PC-3 (cell line): ENCODE measurements around the gene CDH4. TPM values are rescaled to one million over a fixed set of nuclear protein-coding genes. Genes with fewer than 3 reads are reported as not detected.

Experiments
- ATAC-seq: fragments of 200-7000 bp; cut with Tn5 transposase; 2 replicates; pipeline ENCODE4 v1.9.1; 2020; ENCODE audit warnings: mild to moderate bottlenecking, moderate library complexity
- BruUV-seq: library from RNA; stranded (reverse); fragments of 400-500 nt; replicated peaks from 2 replicates; lab custom pipeline; 2021; lab: Mats Ljungman, UMichigan
- CTCF ChIA-PET: fragments of 300-600 bp; sonication (Branson Sonifier 250); formaldehyde crosslinking; loops from one replicate; lab custom pipeline; 2022; ENCODE audit warnings: antibody characterized with exemption; lab: Charles Lee
- POLR2A ChIA-PET: fragments of 300-600 bp; sonication (Branson Sonifier 250); formaldehyde crosslinking; loops from one replicate; lab custom pipeline; 2022; ENCODE audit warnings: antibody characterized with exemption; ENCODE audit not compliant: unreplicated experiment; lab: Charles Lee
- DNase-seq: peaks from one replicate; pipeline ENCODE4 v3.0.0-alpha.2; 2015
- H2AFZ ChIP-seq: fragments of 300-600 bp; sonication (generic); 2 replicates; pipeline ENCODE4 v1.6.0; 2016; ENCODE audit warnings: antibody characterized with exemption, low read length
- H3F3A ChIP-seq: fragments of 300-600 bp; sonication (generic); one replicate; pipeline ENCODE4 v1.6.0; 2017; ENCODE audit warnings: antibody characterized with exemption, low read length, control low read depth, mild to moderate bottlenecking; ENCODE audit not compliant: unreplicated experiment
- H3K27ac ChIP-seq: fragments of 300-600 bp; sonication (generic); 2 replicates; pipeline ENCODE4 v1.5.1; 2016; ENCODE audit warnings: mild to moderate bottlenecking, low read length
- H3K27me3 ChIP-seq: fragments of 300-600 bp; sonication (generic); 2 replicates; pipeline ENCODE4 v1.6.1; 2016; ENCODE audit warnings: low read length, mixed read lengths
- H3K36me3 ChIP-seq: fragments of 300-600 bp; sonication (generic); 2 replicates; pipeline ENCODE4 v1.6.1; 2016; ENCODE audit warnings: low read depth, mixed run types, low read length, mixed read lengths
- H3K4me1 ChIP-seq: fragments of 300-600 bp; sonication (generic); 2 replicates; pipeline ENCODE4 v1.5.1; 2016; ENCODE audit warnings: low read length; ENCODE audit not compliant: insufficient read depth
- H3K4me2 ChIP-seq: fragments of 300-600 bp; sonication (generic); 2 replicates; pipeline ENCODE4 v1.6.0; 2016; ENCODE audit warnings: low read length
- H3K4me3 ChIP-seq: fragments of 300-600 bp; sonication (generic); 2 replicates; pipeline ENCODE4 v1.5.1; 2016; ENCODE audit warnings: mild to moderate bottlenecking, low read length, mixed read lengths
- H3K79me2 ChIP-seq: fragments of 300-600 bp; sonication (generic); 2 replicates; pipeline ENCODE4 v1.6.1; 2017; ENCODE audit warnings: low read length, mixed read lengths
- H3K9ac ChIP-seq: fragments of 300-600 bp; sonication (generic); 2 replicates; pipeline ENCODE4 v1.6.0; 2016; ENCODE audit warnings: mild to moderate bottlenecking, low read length
- H3K9me2 ChIP-seq: fragments of 300-600 bp; sonication (generic); replicated peaks from 2 replicates; pipeline ENCODE4 v1.6.1; 2016; ENCODE audit warnings: mixed run types, low read length, mixed read lengths
- H3K9me3 ChIP-seq: fragments of 300-600 bp; sonication (generic); 2 replicates; pipeline ENCODE4 v1.6.1; 2016; ENCODE audit warnings: low read length, mixed read lengths
- H4K20me1 ChIP-seq: fragments of 300-600 bp; sonication (generic); 2 replicates; pipeline ENCODE4 v1.6.1; 2016; ENCODE audit warnings: low read length, mixed read lengths
- CTCF ChIP-seq: fragments of 300-600 bp; sonication (generic); conservative IDR thresholded peaks from 2 replicates; pipeline ENCODE4 v1.5.1; 2017; ENCODE audit warnings: antibody characterized with exemption, low read depth, mild to moderate bottlenecking, low read length
- EZH2 ChIP-seq: fragments of 300-600 bp; sonication (generic); IDR thresholded peaks from one replicate; pipeline ENCODE4 v1.6.1; 2017; ENCODE audit warnings: antibody characterized with exemption, mild to moderate bottlenecking, low read length; ENCODE audit not compliant: unreplicated experiment
- EZH2phosphoT487 ChIP-seq: fragments of 300-600 bp; sonication (generic); IDR thresholded peaks from 2 replicates; pipeline ENCODE4 v1.6.1; 2018; ENCODE audit warnings: mild to moderate bottlenecking, antibody characterized with exemption, low read length, borderline replicate concordance
- intact Hi-C: fragments of 100-400 bp; cut with micrococcal nuclease; formaldehyde crosslinking; loops from 2 replicates; pipeline ENCODE4 v1.9.0; 2023
- total RNA-seq: library from RNA; depleted of rRNA; stranded (reverse); fragments of >200 nt; gene quantifications from 2 replicates; pipeline ENCODE4 v1.2.3, GENCODE V29; 2014

Gene CDH4
- total RNA-seq, 1 experiment from 2014 or later, result not detected

- no TSS peak for BruUV-seq
- Histone ChIP-seq H3K4me2 (no peak overlapping the region), H3K27ac (no peak overlapping the region), H3K27me3 (peaks cover 12% of the 10 kb centered on the region; the same call in 1 of the 2 replicates), H3F3A (no peaks in the 10 kb centered on the region), H2AFZ (no peak overlapping the region), H3K36me3 (no peaks in the 10 kb centered on the region), H3K79me2 (no peaks in the 10 kb centered on the region), H3K9ac (no peak overlapping the region), H3K4me1 (peaks cover 17% of the 10 kb centered on the region), H4K20me1 (no peaks in the 10 kb centered on the region), H3K9me3 (no peaks in the 10 kb centered on the region), H3K4me3 (no peak overlapping the region), H3K9me2 (no peaks in the 10 kb centered on the region)
- ATAC-seq, result no peak
- intact Hi-C loops, result no loop called here
- CTCF ChIA-PET, result no interaction called here
- TF ChIP-seq EZH2phosphoT487, result no peak
- TF ChIP-seq EZH2, result no peak
- TF ChIP-seq CTCF, result no peak
- no peak for DNase-seq
- POLR2A ChIA-PET, result no interaction called here
Measured at GRCh38 chr20:61922411-61922810, 670.4 kb downstream of the CDH4 start.

- ATAC-seq (no peak), DNase-seq (no peak)
- H3K79me2 ChIP-seq, result no peaks in the 10 kb centered on the region
- no peaks in the 10 kb centered on the region for H3K9me3 ChIP-seq
- H3K27me3 ChIP-seq, result peaks cover 8% of the 10 kb centered on the region; the same call in 1 of the 2 replicates
- no peak for TF ChIP-seq EZH2phosphoT487
- TF ChIP-seq CTCF, result no peak
- TF ChIP-seq EZH2, result no peak
- H3K36me3 ChIP-seq, result no peaks in the 10 kb centered on the region
- H3F3A ChIP-seq, result no peaks in the 10 kb centered on the region
- POLR2A ChIA-PET, result no interaction called here
- no peak overlapping the region for H2AFZ ChIP-seq
- no peaks in the 10 kb centered on the region for H4K20me1 ChIP-seq
- peaks cover 17% of the 10 kb centered on the region for H3K4me1 ChIP-seq
- BruUV-seq, result no TSS peak
- intact Hi-C loops, result no loop called here
- CTCF ChIA-PET, result no interaction called here
- H3K27ac ChIP-seq, result no peak overlapping the region
- H3K9me2 ChIP-seq, result no peaks in the 10 kb centered on the region
- no peak overlapping the region for H3K9ac ChIP-seq
- no peak overlapping the region for H3K4me2 ChIP-seq
- H3K4me3 ChIP-seq, result no peak overlapping the region
Measured at GRCh38 chr20:61922936-61923335, 670.9 kb downstream of the CDH4 start.

DNA sequence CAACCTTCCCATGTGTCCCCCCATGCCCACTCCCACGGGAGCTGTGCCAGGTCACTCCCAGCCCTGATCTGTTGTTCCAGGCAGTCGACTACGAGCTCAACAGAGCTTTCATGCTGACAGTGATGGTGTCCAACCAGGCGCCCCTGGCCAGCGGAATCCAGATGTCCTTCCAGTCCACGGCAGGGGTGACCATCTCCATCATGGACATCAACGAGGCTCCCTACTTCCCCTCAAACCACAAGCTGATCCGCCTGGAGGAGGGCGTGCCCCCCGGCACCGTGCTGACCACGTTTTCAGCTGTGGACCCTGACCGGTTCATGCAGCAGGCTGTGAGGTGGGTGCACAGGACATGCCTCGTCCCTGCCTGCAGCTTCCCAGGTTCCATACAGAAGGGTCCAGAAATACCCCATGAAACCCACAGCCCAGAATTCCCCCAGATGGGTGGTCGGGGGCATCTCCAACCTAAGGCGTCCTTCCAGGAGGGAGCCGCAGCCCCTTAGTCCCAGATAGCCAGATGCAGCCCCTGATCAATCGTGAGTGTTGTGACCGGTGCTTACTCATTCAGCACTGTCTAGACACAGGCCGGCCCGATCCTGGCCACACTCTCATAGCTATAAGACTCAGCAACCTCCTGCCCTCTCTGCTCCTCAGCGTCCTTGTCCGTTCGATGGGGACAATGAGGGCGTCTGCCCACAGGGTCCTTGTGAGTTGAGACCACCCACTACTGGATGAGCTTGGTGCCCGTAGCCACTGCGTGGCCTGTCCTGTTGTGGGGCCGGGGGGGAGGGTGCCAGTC lies 671.5 kb downstream of the CDH4 start:
- CTCF ChIA-PET, result no interaction called here
- intact Hi-C loops, result no loop called here

More for the DNA sequence above, 671.5 kb downstream of the CDH4 start:
- ATAC-seq (no peak), DNase-seq (no peak)
- H3K36me3 ChIP-seq, result no peaks in the 10 kb centered on the region
- H3F3A ChIP-seq, result no peaks in the 10 kb centered on the region
- H4K20me1 ChIP-seq, result no peaks in the 10 kb centered on the region
- H3K9me3 ChIP-seq, result no peaks in the 10 kb centered on the region
- no peaks in the 10 kb centered on the region for H3K79me2 ChIP-seq
- H2AFZ ChIP-seq, result no peak overlapping the region
- POLR2A ChIA-PET, result no interaction called here
- H3K9ac ChIP-seq, result no peak overlapping the region
- no peak overlapping the region for H3K4me3 ChIP-seq
- TF ChIP-seq EZH2 (no peak), EZH2phosphoT487 (no peak), CTCF (no peak)
- no peak overlapping the region for H3K4me2 ChIP-seq
- no peak overlapping the region for H3K27ac ChIP-seq
- no TSS peak for BruUV-seq
- peaks cover 4% of the 10 kb centered on the region; the same call in 1 of the 2 replicates for H3K27me3 ChIP-seq
- H3K4me1 ChIP-seq, result peaks cover 17% of the 10 kb centered on the region
- no peaks in the 10 kb centered on the region for H3K9me2 ChIP-seq
